GM12892 (cell line): ENCODE results near the gene UCK1.

Experiments used
- DNase-seq: peaks from one replicate; pipeline ENCODE4 v3.0.0; 2011; ENCODE audit not compliant: insufficient read length
- FAIRE-seq: peaks from 2 replicates; lab custom pipeline; 2011; peaks lifted over from hg19 to GRCh38; lab: Jason Lieb, UNC
- POLR2A ChIP-seq: IDR thresholded peaks from 2 replicates; pipeline ENCODE4 v1.6.1; 2011; ENCODE audit warnings: low read depth, low read length, control low read depth
- POLR2AphosphoS5 ChIP-seq: IDR thresholded peaks from 2 replicates; pipeline ENCODE4 v1.6.1; 2011; ENCODE audit warnings: low read depth, low read length, control low read depth
- TAF1 ChIP-seq: IDR thresholded peaks from 2 replicates; pipeline ENCODE4 v1.6.1; 2011; ENCODE audit warnings: low read depth, mild to moderate bottlenecking, control low read depth, low read length, borderline replicate concordance

UCK1 gene

DNA sequence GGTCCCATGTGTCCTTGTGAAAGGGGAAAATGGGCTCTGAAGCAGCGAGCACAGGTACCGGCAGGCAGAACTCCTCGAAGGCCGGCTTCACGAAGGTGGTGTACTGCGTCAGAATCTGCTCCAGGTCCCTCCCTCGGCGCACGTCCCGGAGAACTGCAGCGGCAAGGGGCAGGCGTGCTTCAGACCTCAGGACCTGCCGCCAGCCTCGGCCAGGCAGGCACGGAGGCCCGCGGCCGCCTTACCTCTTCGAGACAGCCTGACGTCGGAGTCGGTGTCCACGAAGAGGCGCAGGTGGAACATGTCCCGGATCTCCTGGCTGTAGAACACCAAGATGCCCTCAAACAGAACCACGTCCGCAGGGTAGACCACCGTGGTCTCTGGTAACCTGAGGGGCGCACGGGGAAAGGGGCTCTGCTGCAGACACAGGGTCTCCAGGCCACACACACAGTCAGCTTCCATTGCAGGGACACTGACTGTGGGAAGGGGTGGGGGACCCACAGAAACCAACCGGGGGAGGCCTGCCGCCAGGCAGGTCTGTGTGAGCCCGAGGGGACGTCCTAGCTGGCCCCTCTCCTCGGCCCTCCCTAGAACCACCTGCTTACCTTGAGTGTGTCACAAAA, 2.1 kb downstream of the UCK1 start:
- FAIRE-seq (no peak), DNase-seq (no peak)
- TF ChIP-seq TAF1, result no peak
- TF ChIP-seq POLR2A, result no peak
- TF ChIP-seq POLR2AphosphoS5, result no peak

DNA sequence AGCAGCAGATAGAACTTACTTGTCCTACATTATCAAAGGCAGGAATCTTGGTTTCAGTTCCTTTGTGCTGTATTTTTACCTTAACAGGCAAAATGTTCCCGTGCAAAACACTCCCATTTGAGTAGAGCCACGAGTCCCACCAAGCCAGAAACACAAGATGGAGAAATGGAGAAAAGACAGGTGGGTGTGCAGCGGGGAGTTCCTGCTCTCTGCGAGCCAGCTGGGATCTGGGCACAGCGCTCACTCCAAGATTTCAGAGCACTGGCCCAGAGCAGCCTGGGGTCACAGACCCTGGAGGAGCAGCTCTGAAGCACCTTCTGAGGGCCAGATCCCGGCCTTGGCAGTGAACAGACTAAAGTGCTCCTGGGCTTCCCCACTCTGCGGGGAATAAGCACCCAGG, 2.9 kb downstream of the UCK1 start:
- DNase-seq, result no peak
- FAIRE-seq, result no peak

DNA sequence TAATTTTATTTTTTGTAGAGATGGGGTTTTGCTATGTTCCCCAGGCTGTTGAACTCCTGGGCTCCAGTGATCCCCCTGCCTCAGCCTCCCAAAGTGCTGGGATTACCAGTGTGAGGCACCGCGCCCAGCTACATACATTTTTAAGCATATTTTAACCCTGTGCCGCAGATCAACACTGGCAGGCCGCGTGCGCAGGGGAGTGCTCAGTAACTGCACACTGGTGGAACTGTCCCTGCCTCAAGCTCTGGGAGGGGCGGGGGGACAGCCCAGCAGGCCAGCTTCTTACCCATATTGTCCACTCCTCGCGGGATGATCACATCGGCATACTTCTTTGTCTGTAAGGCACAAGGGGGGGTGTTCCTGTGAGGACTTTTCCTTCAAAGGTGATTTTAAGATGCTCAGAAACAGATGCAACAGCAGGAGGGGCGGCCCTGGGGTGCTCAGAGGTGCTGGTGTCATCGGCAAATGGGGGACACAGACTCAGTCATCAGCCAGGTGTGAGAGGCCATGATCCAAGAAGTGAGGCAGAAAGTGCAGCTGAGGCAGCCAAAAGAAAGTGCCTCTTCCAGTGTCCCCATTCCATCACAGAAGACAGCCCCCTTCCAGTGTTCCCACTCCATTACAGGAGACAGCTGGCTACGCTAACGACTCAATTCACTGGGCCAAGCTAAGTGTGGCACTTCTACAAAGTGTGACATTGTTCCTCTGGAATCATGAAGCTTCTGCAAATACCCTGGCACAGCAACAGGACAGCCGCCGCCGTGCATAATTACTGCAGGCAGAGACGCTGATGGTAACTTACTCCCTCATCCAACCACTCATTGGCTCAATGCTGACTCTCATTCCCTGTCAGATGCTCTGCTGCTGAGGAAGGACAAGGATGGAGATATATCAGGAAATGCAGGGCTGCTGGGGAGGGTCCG, 5.2 kb downstream of the UCK1 start:
- DNase-seq, result no peak
- TF ChIP-seq POLR2AphosphoS5 (no peak), TAF1 (no peak), POLR2A (no peak)
- no peak for FAIRE-seq

More for the DNA sequence above, 2.9 kb downstream of the UCK1 start:
- TF ChIP-seq POLR2A (no peak), TAF1 (no peak), POLR2AphosphoS5 (no peak)

DNA sequence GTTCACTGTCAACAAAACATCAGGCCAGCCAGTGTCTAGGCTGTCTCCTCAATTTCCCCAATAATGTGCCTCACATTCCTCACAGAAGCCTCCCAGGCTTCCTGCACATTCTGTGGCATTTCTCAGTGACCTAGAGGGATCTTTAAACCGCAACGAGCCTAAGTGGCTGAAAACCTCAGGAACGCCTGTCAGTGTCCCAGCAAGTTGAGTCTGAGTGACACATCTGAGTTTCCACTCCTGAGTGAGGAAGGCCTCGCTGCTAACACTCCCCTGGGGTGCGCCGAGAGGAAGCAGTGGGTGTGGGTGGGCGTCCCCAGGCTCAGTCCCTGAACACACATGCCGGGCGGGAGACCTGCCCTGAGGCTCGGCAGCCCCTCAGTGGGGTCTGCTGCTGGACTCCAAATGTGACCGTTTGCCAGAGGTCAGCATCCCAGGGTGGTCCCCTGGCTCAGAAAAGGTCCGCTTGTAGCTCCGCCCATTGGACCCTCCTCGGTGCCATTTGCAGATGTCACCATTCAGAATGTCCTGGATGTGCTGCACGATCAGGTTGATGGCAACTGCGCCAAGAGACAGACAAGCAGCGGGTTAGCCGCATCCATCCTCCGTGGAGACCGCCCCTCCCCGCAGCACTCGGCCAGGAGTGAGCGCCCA, 6.3 kb downstream of the UCK1 start:
- TF ChIP-seq TAF1 (no peak), POLR2AphosphoS5 (no peak), POLR2A (no peak)
- DNase-seq (no peak), FAIRE-seq (no peak)

DNA sequence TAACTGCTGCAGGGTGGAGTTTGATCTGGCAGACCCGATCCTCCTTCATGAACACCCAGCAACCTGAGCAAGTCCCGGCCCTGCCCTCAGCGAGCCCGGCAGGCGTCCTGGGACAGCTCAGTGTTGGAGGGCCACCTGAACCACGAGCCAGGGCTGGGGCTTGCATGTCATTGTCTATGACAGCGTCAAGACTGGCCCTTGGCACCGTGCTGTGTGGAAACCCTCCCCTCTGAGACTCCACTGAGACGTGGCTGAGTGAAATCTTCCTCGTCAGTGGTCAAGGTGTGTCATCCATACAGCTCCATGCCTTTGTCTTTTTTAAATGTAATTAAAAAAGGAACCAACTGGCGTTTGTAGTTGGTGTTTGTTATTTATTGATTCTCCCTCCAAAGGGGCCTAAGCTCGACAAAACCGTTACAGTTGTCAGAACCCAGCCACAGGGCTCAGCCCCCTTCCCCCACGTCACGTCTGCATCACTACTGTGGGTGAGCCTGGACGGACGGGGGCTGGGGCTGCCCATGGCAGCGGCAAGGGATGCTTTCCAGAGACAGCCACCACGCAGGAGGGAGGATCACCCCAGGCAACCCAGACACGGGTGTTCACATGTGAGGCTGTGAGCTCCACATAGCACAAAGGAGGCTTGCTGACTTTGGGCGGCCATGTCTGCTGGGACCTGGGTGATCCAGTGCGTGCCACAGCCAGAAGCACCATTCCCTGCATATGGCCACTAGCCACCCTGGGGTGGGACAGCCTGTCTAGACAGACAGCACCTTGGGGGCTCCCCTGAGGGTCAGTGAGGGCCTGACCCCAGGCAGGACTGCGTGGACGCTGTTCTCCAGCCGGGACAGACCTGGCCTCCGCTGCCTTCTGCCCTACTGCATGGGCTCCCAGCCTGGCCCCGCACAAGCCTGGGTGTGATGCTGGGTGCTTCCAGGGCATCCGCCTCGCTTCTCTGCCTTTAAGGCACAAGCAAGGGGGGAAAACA, 7.3 kb downstream of the UCK1 start:
- peak; percentile 15; the same call in 1 of the 2 replicates for TF ChIP-seq POLR2AphosphoS5
- no peak for TF ChIP-seq TAF1
- DNase-seq, result no peak
- no peak for FAIRE-seq

DNA sequence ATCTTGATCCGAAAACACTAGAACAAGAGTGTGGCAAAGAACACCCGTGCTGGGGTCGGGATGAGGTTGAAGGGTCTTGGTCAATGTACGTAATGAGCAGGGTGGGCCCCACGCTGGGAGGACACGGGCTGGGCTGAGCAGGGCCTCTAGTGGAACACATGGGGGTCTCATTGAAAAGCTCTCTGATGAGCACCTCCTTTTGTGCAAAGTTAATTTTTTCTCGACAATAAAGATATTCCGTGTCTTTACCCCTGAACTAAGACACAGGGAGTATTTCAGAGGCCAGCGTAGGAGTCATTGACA, 8.0 kb downstream of the UCK1 start:
- DNase-seq (no peak), FAIRE-seq (no peak)
- TF ChIP-seq POLR2A (no peak), TAF1 (no peak), POLR2AphosphoS5 (no peak)

DNA sequence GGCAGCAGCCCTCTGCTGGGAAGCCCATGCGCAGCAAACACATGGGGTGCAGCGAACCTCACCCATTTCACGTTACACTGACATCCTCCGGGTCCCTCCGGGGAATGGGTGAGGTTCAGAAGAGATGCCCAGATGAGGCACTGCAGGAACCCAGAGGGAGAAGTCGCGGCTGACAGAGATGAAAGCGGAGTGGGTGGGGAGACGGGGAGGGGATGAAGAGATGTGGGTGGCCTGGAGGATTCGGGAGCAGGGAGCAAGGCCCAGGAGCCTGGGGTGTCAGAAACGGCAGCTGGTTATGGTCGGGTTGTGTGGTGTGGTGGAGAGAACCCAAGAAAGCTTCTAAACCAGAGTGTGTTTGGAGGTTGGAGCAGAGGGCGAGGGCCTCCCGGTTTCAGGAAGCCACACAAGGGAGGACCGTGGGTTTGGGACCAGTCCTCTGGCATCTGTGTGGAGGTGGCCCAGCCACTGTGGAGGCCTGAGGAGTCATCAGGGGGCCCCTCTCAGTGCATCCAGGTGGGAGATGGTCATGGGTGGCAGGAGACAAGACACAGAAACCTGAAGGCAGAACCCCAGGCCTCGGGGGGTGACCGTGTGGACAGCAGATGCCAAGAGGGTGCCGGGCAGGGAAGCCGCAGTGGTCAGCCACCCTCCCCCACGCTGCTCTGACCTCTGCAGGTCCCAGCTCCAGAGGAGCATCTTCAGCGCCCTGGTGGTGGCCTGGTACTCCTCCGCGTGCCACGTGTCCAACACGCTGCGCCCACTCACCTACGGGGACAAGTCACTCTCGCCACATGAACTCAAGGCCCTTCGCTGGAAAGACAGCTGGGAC, 8.6 kb downstream of the UCK1 start:
- no peak for DNase-seq
- no peak for TF ChIP-seq TAF1
- 0 out of 2 replicates have a peak, but pooled peaks have one; percentile 14 for TF ChIP-seq POLR2A
- no peak for TF ChIP-seq POLR2AphosphoS5
- FAIRE-seq, result no peak

DNA sequence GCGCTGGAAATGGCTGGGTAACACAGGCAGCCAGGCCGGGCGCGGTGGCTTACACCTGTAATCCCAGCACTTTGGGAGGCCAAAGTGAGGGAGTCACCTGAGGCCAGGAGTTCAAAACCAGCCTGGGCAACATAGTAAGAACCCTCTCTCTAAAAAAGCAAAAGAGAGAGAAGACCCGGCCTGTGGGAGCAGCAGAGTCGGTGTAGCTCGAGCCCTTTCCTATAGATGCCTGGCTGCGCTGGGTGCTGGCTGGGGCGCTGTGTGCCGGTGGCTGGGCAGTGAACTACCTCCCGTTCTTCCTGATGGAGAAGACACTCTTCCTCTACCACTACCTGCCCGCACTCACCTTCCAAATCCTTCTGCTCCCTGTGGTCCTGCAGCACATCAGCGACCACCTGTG, 9.2 kb downstream of the UCK1 start:
- DNase-seq (no peak), FAIRE-seq (no peak)
- no peak for TF ChIP-seq POLR2AphosphoS5
- TF ChIP-seq TAF1, result no peak
- TF ChIP-seq POLR2A, result no peak

DNA sequence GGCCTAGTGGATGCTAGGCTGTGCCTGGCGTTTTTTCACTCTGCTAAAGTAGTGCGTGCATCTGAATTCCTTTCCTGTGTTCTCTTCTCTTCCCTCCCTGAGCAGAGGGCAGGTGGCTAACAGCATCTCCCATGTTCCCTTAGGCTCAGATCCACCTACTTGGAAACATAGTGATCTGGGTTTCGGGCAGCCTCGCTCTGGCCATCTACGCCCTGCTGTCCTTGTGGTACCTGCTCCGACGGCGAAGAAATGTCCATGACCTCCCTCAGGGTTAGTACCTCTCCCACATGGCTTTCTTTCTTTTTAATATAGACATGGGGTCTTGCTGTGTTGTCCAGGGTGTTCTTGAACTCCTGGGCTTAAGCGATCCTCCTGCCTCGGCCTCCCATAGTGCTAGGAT, 9.9 kb downstream of the UCK1 start:
- TF ChIP-seq TAF1 (no peak), POLR2AphosphoS5 (no peak), POLR2A (no peak)
- DNase-seq (no peak), FAIRE-seq (no peak)

DNA sequence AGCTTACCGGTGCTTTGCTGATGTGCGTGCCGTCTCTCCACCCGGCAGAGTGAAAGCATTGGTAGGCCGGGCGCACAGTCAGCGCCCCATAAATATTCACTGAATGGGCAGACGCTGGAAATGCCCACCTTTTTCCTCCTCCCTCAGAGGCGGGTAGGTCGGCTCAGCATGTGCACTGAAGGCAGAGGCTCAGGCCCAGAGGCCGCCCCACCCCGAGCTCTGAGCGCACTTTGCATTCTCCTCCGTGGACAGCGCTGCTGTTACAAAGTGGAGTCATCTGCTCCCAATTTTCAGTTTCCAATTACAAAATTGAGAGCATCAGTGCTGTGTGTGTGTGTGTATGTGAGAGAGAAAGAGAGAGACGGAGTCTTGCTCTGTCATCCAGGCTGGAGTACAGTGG, 10.6 kb downstream of the UCK1 start:
- DNase-seq (no peak), FAIRE-seq (no peak)
- TF ChIP-seq TAF1, result no peak
- no peak for TF ChIP-seq POLR2A
